Measurements from ENCODE around the gene ATXN1. TPM values are rescaled to one million over a fixed set of nuclear protein-coding genes. Genes with fewer than 3 reads are reported as not detected.

Gene ATXN1
- total RNA-seq, 1 experiment from 2014 or later: 8.1 TPM

DNA sequence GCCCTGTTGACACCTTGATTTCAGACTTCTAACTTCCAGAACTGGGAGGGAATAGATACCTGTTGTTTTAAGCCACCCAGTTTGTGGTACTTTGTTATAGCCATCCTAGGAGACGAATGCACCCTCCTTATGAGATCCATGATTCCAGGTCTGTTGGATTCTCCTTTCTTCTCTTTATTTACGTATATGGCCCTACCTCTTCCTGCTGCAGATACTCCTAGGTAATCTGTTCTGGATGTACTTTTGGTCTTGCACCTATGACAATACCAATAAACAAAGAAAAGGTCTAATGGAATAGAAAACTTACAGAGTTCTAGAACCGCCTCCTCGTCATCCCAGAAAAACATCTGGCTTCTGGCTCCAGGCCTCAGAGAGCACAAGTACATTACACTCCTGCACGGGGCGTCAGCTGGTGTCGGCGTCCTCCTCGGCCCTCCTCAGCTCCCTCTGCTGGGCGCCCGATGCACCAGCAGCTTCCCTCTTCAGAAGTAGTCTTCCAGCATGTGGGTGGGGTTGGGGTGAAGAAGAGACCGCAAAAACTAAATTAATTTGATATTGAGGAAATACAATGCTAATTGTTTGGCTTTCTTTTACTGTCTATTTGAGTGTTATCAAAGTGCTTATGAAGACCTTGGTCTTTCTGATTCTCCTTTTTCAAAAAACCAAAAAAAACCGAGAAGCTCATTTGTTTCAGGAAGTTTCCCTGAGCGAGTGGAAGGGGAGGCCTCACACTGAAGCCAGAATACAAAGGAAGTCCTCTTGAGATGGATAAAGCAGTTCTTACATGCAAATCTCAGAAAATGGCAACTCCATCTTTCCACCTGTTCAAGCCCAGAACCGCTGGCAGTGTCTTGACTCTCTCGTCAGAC, 9.7 kb upstream of the ATXN1 start:
- H3K4me1 Mint-ChIP-seq: peaks cover 23% of the 10 kb centered on the region
- H3K27ac Mint-ChIP-seq: no peak overlapping the region
- H3K9me3 Mint-ChIP-seq: no peaks in the 10 kb centered on the region
- no peaks in the 10 kb centered on the region for H3K36me3 Mint-ChIP-seq
- H3K4me3 Mint-ChIP-seq: no peak overlapping the region
- H3K27me3 Mint-ChIP-seq (ENCODE audit: low read depth): peaks cover 3% of the 10 kb centered on the region
- ATAC-seq (peak; percentile 97), DNase-seq (ENCODE audit: low spot score) (peak; percentile 81)
- ChIA-PET POLR2A (no interaction called here), CTCF (interaction anchor here (0.6 to 3.3 kb wide), 29 partner anchors 8 to 485 kb away, joined by 3 to 35 read pairs (median 4); no protein-coding TSS in a partner anchor)
- TF ChIP-seq, protein P1, sequence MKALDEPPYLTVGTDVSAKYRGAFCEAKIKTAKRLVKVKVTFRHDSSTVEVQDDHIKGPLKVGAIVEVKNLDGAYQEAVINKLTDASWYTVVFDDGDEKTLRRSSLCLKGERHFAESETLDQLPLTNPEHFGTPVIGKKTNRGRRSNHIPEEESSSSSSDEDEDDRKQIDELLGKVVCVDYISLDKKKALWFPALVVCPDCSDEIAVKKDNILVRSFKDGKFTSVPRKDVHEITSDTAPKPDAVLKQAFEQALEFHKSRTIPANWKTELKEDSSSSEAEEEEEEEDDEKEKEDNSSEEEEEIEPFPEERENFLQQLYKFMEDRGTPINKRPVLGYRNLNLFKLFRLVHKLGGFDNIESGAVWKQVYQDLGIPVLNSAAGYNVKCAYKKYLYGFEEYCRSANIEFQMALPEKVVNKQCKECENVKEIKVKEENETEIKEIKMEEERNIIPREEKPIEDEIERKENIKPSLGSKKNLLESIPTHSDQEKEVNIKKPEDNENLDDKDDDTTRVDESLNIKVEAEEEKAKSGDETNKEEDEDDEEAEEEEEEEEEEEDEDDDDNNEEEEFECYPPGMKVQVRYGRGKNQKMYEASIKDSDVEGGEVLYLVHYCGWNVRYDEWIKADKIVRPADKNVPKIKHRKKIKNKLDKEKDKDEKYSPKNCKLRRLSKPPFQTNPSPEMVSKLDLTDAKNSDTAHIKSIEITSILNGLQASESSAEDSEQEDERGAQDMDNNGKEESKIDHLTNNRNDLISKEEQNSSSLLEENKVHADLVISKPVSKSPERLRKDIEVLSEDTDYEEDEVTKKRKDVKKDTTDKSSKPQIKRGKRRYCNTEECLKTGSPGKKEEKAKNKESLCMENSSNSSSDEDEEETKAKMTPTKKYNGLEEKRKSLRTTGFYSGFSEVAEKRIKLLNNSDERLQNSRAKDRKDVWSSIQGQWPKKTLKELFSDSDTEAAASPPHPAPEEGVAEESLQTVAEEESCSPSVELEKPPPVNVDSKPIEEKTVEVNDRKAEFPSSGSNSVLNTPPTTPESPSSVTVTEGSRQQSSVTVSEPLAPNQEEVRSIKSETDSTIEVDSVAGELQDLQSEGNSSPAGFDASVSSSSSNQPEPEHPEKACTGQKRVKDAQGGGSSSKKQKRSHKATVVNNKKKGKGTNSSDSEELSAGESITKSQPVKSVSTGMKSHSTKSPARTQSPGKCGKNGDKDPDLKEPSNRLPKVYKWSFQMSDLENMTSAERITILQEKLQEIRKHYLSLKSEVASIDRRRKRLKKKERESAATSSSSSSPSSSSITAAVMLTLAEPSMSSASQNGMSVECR (CRISPR knock-in tag; IDR thresholded peaks at IDR 0.05; ENCODE audit: borderline replicate concordance): no peak
- TF ChIP-seq HMGXB4 (CRISPR knock-in tag; IDR thresholded peaks at IDR 0.05) (no peak), USF1 (CRISPR knock-in tag; IDR thresholded peaks at IDR 0.05) (0 out of 2 replicates have a peak, but pooled peaks have one; percentile 14), FOXP1 (CRISPR knock-in tag; IDR thresholded peaks at IDR 0.05; ENCODE audit: borderline replicate concordance) (no peak), FOXJ3 (CRISPR knock-in tag; IDR thresholded peaks at IDR 0.05; ENCODE audit: borderline replicate concordance) (no peak), ATF3 (CRISPR knock-in tag; conservative IDR thresholded peaks at IDR 0.05) (no peak), ZNF416 (CRISPR knock-in tag; IDR thresholded peaks at IDR 0.05) (no peak), E2F5 (CRISPR knock-in tag; IDR thresholded peaks at IDR 0.05) (no peak), ZNF263 (CRISPR knock-in tag; IDR thresholded peaks at IDR 0.05; ENCODE audit: low read depth) (no peak), MXD4 (CRISPR knock-in tag; IDR thresholded peaks at IDR 0.05; ENCODE audit: borderline replicate concordance) (no peak), ESRRA (CRISPR knock-in tag; IDR thresholded peaks at IDR 0.05; ENCODE audit: borderline replicate concordance) (no peak)
- TF ChIP-seq, protein P2, sequence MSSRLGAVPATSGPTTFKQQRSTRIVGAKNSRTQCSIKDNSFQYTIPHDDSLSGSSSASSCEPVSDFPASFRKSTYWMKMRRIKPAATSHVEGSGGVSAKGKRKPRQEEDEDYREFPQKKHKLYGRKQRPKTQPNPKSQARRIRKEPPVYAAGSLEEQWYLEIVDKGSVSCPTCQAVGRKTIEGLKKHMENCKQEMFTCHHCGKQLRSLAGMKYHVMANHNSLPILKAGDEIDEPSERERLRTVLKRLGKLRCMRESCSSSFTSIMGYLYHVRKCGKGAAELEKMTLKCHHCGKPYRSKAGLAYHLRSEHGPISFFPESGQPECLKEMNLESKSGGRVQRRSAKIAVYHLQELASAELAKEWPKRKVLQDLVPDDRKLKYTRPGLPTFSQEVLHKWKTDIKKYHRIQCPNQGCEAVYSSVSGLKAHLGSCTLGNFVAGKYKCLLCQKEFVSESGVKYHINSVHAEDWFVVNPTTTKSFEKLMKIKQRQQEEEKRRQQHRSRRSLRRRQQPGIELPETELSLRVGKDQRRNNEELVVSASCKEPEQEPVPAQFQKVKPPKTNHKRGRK (CRISPR knock-in tag; IDR thresholded peaks at IDR 0.05; ENCODE audit: borderline replicate concordance): no peak
- TF ChIP-seq, protein P3, sequence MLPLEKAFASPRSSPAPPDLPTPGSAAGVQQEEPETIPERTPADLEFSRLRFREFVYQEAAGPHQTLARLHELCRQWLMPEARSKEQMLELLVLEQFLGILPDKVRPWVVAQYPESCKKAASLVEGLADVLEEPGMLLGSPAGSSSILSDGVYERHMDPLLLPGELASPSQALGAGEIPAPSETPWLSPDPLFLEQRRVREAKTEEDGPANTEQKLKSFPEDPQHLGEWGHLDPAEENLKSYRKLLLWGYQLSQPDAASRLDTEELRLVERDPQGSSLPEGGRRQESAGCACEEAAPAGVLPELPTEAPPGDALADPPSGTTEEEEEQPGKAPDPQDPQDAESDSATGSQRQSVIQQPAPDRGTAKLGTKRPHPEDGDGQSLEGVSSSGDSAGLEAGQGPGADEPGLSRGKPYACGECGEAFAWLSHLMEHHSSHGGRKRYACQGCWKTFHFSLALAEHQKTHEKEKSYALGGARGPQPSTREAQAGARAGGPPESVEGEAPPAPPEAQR (CRISPR knock-in tag; IDR thresholded peaks at IDR 0.05): no peak
- TF ChIP-seq, protein P4, sequence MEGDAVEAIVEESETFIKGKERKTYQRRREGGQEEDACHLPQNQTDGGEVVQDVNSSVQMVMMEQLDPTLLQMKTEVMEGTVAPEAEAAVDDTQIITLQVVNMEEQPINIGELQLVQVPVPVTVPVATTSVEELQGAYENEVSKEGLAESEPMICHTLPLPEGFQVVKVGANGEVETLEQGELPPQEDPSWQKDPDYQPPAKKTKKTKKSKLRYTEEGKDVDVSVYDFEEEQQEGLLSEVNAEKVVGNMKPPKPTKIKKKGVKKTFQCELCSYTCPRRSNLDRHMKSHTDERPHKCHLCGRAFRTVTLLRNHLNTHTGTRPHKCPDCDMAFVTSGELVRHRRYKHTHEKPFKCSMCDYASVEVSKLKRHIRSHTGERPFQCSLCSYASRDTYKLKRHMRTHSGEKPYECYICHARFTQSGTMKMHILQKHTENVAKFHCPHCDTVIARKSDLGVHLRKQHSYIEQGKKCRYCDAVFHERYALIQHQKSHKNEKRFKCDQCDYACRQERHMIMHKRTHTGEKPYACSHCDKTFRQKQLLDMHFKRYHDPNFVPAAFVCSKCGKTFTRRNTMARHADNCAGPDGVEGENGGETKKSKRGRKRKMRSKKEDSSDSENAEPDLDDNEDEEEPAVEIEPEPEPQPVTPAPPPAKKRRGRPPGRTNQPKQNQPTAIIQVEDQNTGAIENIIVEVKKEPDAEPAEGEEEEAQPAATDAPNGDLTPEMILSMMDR (IDR thresholded peaks at IDR 0.05): peak; percentile 85
- TF ChIP-seq, protein P5, sequence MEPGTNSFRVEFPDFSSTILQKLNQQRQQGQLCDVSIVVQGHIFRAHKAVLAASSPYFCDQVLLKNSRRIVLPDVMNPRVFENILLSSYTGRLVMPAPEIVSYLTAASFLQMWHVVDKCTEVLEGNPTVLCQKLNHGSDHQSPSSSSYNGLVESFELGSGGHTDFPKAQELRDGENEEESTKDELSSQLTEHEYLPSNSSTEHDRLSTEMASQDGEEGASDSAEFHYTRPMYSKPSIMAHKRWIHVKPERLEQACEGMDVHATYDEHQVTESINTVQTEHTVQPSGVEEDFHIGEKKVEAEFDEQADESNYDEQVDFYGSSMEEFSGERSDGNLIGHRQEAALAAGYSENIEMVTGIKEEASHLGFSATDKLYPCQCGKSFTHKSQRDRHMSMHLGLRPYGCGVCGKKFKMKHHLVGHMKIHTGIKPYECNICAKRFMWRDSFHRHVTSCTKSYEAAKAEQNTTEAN (CRISPR knock-in tag; IDR thresholded peaks at IDR 0.05): no peak
- TF ChIP-seq, protein P6, sequence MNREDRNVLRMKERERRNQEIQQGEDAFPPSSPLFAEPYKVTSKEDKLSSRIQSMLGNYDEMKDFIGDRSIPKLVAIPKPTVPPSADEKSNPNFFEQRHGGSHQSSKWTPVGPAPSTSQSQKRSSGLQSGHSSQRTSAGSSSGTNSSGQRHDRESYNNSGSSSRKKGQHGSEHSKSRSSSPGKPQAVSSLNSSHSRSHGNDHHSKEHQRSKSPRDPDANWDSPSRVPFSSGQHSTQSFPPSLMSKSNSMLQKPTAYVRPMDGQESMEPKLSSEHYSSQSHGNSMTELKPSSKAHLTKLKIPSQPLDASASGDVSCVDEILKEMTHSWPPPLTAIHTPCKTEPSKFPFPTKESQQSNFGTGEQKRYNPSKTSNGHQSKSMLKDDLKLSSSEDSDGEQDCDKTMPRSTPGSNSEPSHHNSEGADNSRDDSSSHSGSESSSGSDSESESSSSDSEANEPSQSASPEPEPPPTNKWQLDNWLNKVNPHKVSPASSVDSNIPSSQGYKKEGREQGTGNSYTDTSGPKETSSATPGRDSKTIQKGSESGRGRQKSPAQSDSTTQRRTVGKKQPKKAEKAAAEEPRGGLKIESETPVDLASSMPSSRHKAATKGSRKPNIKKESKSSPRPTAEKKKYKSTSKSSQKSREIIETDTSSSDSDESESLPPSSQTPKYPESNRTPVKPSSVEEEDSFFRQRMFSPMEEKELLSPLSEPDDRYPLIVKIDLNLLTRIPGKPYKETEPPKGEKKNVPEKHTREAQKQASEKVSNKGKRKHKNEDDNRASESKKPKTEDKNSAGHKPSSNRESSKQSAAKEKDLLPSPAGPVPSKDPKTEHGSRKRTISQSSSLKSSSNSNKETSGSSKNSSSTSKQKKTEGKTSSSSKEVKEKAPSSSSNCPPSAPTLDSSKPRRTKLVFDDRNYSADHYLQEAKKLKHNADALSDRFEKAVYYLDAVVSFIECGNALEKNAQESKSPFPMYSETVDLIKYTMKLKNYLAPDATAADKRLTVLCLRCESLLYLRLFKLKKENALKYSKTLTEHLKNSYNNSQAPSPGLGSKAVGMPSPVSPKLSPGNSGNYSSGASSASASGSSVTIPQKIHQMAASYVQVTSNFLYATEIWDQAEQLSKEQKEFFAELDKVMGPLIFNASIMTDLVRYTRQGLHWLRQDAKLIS (CRISPR knock-in tag; IDR thresholded peaks at IDR 0.05; ENCODE audit: borderline replicate concordance): no peak

Measured in WTC11 (cell line).